Endothelial cell of umbilical vein (primary cell): ENCODE results near the gene BCL2L14.

Source experiments
- EZH2 ChIP-seq: IDR thresholded peaks from 2 replicates; pipeline ENCODE4 v1.6.1; 2012; ENCODE audit warnings: borderline replicate concordance, low read depth, mild to moderate bottlenecking, moderate library complexity, low read length, inconsistent platforms; ENCODE audit not compliant: severe bottlenecking
- JUN ChIP-seq: IDR thresholded peaks from 2 replicates; pipeline ENCODE4 v1.6.1; 2011; ENCODE audit warnings: borderline replicate concordance, low read depth; ENCODE audit not compliant: insufficient read length, insufficient read depth
- POLR2A ChIP-seq: IDR thresholded peaks from 2 replicates; pipeline ENCODE4 v1.6.1; 2012; ENCODE audit warnings: low read depth, mild to moderate bottlenecking, control low read depth, low read length
- TF ChIP-seq, protein P1 (sequence below), 2 donors: IDR thresholded peaks; 1 replicate in 1 of 2; 2 replicates in 1 of 2; pipeline ENCODE4 v1.5.1; 2011; ENCODE audit warnings: low read length in 2 of 2, mild to moderate bottlenecking in 2 of 2, moderate library complexity in 2 of 2, control low read depth in 1 of 2, inconsistent platforms in 1 of 2, low read depth in 1 of 2; ENCODE audit not compliant: insufficient read depth in 1 of 2; ENCODE audit errors: extremely low read depth in 1 of 2

DNA sequence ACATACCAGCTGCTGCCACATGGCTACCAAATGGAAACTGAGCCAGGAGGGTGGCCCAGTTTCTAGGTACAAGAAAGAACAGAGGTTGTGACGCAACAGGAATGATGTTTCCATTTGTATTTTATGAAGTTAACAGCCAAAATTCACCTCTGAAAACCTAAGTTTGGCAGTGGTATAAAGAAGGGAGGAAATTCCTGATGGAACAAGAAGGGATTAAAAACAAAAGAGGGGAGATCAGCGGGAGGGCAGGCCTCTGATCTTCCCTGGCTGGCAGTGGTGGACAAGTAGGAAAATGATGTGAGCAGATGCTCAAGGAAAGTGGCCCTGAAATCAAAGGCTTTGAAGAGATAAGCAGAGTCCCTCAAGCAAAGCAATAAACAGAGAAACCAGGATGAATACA lies 47.3 kb upstream of the BCL2L14 start:
- TF ChIP-seq EZH2 (no peak), POLR2A (no peak), JUN (no peak)
- TF ChIP-seq, protein P1, sequence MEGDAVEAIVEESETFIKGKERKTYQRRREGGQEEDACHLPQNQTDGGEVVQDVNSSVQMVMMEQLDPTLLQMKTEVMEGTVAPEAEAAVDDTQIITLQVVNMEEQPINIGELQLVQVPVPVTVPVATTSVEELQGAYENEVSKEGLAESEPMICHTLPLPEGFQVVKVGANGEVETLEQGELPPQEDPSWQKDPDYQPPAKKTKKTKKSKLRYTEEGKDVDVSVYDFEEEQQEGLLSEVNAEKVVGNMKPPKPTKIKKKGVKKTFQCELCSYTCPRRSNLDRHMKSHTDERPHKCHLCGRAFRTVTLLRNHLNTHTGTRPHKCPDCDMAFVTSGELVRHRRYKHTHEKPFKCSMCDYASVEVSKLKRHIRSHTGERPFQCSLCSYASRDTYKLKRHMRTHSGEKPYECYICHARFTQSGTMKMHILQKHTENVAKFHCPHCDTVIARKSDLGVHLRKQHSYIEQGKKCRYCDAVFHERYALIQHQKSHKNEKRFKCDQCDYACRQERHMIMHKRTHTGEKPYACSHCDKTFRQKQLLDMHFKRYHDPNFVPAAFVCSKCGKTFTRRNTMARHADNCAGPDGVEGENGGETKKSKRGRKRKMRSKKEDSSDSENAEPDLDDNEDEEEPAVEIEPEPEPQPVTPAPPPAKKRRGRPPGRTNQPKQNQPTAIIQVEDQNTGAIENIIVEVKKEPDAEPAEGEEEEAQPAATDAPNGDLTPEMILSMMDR (IDR thresholded peaks at IDR 0.05; ENCODE audit: extremely low read depth in 1 of 2, insufficient read depth in 1 of 2, low read depth in 1 of 2, low read length in 2 of 2) = no peak
